Renal pelvis (tissue), 4 donors: ENCODE measurements around the gene CREBL2. TPM values are rescaled to one million over a fixed set of nuclear protein-coding genes. Genes with fewer than 3 reads are reported as not detected.

Experiments
- DNase-seq: peaks from one replicate; pipeline ENCODE4 v3.0.0-alpha.2; 2013
- polyA plus RNA-seq, 3 donors: library from polyadenylated mRNA; unstranded; fragments of 120-200 nt; gene quantifications; one replicate each; pipeline ENCODE4 v1.2.1, GENCODE V29; 2013; ENCODE audit not compliant: insufficient read length in 3 of 3

The CREBL2 gene
- polyA plus RNA-seq, 3 donors, result 29.4 to 35.4 (median 31.1) TPM

- DNase-seq, result no peak
These were observed 56.3 kb downstream of the CREBL2 start for GRCh38 chr12:12668005-12668404.

GRCh38 chr12:12669020-12669419, 57.3 kb downstream of the CREBL2 start:
- no peak for DNase-seq

DNA sequence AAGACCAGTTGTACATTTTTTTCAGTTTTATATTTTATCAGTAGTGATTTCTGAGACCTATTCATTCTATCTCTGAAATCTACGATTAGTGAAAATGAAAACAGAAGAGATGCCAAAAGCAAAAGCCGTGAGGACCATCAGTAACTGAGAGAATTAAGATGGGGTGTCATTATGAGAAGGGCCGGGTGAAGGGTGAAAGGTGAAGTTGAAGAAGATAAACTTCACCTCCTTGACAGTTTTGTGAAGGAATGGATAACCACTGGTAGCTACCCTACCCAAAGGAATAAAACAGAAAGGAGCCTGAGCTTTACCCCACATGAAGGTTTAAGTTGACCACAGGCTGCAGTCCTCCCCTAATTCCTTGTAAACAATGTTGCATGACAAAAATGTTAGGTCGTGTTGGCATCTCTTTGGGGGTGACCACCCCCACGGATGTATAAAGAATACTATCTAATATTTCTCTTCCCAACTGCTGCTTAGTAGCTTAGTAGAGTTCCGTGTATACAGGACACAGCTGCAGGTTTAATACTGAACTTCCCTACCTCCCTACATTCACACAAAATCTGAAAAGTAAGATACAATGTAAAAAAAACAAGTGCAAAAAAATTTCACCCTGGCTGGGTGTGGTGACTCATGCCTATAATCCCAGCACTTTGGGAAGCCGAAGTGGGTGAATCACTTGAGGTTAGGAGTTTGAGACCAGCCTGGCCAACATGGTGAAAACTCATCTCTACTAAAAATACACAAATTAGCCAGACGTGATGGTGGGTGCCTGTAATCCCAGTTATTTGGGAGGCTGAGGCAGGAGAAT, 60.4 kb downstream of the CREBL2 start:
- no peak for DNase-seq

- DNase-seq, result no peak
These were observed 61.6 kb downstream of the CREBL2 start for GRCh38 chr12:12673296-12673695.

DNA sequence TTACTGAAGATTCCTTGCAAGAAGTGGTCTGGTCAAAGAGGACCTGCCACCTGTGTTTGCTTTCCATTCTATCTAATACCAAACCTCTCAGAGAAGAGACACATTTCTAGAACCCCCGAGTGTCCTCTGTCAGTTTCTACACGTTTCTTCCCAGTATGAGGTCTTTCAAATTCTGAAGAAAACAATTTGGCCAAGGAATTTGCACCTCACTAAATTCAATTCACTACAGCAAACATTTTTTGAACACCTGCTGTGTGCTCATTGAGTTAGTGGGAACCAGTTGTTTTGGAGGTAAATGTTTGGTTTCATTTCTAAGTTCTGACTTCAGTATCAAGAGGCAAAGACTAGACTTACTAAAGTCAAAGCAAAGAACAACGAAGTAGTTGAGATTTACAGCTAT, 64.9 kb downstream of the CREBL2 start:
- DNase-seq, result no peak

GRCh38 chr12:12681061-12681765, 69.5 kb downstream of the CREBL2 start:
- no peak for DNase-seq

GRCh38 chr12:12682284-12682683, 70.6 kb downstream of the CREBL2 start:
- DNase-seq, result no peak

DNA sequence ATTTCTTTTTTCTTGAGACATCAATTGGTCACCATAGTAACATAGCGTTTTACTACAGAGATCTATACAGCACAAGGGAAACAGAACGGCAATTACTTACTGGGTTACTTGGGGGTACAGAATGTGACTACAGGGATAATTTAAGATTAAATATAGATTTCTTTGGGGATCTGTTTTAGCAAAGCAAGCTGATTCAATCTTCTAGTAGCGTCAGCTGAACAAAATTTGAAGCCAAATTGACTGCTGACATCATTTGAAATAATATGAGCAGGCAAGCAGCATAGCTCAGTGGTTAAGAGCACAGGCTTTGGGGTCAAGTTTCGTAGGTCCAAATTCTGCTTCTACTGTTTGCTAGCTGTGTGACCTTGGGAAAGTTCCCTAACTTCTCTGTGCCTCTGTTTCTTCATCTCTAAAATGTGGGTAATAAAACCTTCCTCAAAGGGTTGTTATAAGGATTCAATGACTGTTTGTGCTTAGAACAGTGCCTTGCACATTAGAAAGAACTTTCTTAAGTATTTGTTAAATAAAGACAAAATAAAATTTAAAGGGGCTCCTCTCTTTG, 71.5 kb downstream of the CREBL2 start:
- DNase-seq, result no peak

DNA sequence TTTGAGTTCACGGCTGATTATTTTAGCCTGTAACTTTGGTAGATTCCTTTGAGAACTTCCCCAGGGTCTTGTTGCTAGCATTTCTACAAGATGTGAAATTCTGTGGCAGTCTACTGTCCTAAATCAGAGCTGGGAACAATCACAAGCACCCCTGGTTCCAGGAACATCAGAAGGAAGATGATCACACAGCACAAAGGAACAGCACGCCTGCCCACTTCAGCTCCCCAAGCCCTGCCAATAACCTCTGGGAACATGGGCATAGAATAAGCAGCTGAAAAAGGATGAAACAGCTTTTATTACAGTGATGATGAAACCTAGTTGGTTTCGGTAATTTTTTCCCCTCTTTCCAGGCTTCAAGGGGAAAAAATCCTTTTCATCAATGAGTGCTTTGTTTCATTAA, 72.0 kb downstream of the CREBL2 start:
- DNase-seq, result no peak

DNA sequence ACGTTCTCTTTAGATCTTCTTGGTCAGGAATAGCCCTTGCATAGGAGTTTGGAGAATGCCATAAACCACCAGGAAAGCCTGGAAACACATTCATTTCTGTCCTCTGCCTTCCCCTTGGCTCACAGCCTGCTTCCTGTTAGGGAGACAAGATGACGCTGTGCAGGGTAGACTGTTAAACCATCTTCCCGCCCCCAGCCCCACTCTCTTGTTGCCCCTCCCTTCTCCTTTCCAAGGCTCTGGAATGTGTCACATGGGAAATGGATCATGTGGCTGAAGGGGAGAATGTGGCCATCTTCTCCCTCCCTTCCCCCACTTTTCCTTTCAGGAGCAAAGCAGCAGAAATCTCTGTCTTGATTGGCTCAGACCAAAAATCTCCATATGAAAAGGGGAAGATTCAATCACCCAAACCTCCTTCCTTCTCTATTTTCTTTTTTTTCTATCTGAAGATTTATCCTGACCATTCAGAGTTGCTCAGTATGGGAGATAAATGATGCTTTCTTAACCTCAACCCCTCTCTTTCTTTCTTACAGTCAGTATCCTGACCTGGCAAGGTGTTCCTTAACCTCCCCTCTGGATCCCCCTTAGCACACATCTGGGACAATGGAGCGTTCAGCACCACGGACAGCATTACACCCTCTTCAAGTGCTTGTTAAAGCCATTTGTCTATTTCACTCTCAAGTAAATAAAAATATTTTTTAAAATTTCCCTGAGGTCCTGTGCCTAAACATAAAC, 72.9 kb downstream of the CREBL2 start:
- DNase-seq, result peak; percentile 72

DNA sequence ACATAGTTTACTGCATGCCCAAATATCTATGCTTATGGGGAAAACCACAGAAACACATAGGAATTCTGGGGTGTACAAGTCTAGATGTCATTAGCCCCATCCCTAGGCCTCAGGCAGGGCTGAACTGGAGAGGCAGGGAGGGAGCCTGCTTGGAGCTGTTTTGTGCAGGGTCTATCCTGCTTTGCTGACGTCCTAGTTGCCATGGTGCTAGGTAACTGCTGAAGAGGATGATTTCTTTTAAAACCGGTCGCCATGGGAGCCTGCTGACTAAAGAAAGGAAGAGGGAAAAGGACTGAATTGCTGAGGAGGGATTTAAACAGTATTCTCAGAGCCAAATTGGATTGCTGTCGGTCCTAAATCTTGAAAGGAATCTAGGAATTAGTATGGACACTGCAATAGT, 73.6 kb downstream of the CREBL2 start:
- no peak for DNase-seq

GRCh38 chr12:12686472-12686871, 74.8 kb downstream of the CREBL2 start:
- DNase-seq, result no peak

GRCh38 chr12:12686925-12687324, 75.2 kb downstream of the CREBL2 start:
- no peak for DNase-seq

- peak; percentile 33 for DNase-seq
These were observed 78.1 kb downstream of the CREBL2 start for GRCh38 chr12:12689647-12690300.

- no peak for DNase-seq
These were observed 79.9 kb downstream of the CREBL2 start for GRCh38 chr12:12691549-12691948.

DNA sequence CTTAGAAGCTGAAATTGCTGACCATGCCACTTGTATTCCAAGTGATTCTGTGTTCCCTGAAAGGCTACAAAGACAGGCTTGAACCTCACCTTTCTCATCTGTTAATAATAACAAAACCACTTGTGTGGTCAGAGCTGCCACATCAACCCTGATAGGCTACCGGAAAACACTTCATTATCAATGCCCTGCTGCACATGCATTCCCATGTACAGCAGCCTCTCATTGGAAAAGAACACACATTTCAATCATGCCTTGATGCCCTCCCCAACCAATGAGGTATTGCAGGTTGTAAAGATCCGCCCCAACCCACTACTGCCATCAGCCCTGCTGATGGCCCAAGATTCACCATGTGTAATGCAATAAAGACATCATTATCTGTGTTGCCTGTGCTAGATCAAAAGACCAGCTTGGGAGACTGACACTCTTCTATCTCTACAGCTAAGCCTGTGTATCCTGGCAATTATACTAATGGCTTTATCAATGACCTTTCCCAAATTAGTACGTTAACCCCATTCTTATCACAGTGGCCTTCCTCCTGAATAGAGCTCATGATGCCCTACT, 81.5 kb downstream of the CREBL2 start:
- DNase-seq, result no peak

Other genes starting within 250 kb of the CREBL2 start
- gene DUSP16, start 49.0 kb upstream of the CREBL2 start, polyA plus RNA-seq, result 10 to 100 TPM; 24.1 to 28.4 (median 25.1) TPM
- 1 to 10 TPM; 1.7 to 2.4 (median 2.2) TPM for gene GPR19, start 84.3 kb downstream of the CREBL2 start, polyA plus RNA-seq
- 10 to 100 TPM; 64.0 to 75.5 (median 64.7) TPM for gene CDKN1B, start 105.5 kb downstream of the CREBL2 start, polyA plus RNA-seq
- 10 to 100 TPM in 1 of 3 donors, 1 to 10 TPM in 2; 8.2 to 10.3 (median 9.0) TPM for gene APOLD1, start 173.8 kb downstream of the CREBL2 start, polyA plus RNA-seq
- gene DDX47, start 201.5 kb downstream of the CREBL2 start, polyA plus RNA-seq, result 10 to 100 TPM; 71.4 to 76.4 (median 74.6) TPM